HEK293 (cell line): ENCODE data around the gene SPIRE2.

Experiments used
- CTCF ChIA-PET: fragments of 350-600 bp; formaldehyde crosslinking; extraction: SDS; loops from one replicate; lab custom pipeline; 2021; ENCODE audit warnings: antibody characterized with exemption; lab: Yijun Ruan, JAX
- POLR2A ChIA-PET: fragments of 300-600 bp; formaldehyde crosslinking; extraction: SDS; loops from one replicate; lab custom pipeline; 2020; ENCODE audit warnings: antibody characterized with exemption, inconsistent platforms; lab: Yijun Ruan, JAX
- H3K27ac ChIP-seq: fragments of 200-500 bp; sonication (Bioruptor generic); 2 replicates; pipeline ENCODE4 v1.5.1; 2014; ENCODE audit warnings: low read depth, low read length, control low read depth, inconsistent platforms; ENCODE audit errors: extremely low read depth
- H3K36me3 ChIP-seq, 2 experiments: fragments of 200-500 bp in 1 of 2; sonication (Bioruptor generic) in 1 of 2; 1 replicate in 1 of 2; 2 replicates in 1 of 2; pipeline ENCODE4 v1.5.1; 2014 to 2017; ENCODE audit warnings: inconsistent platforms in 2 of 2, low read length in 2 of 2; ENCODE audit not compliant: control insufficient read depth in 2 of 2, insufficient read depth in 1 of 2
- H3K4me1 ChIP-seq: fragments of 200-500 bp; sonication (Bioruptor generic); 2 replicates; pipeline ENCODE4 v1.5.1; 2014; ENCODE audit warnings: mild to moderate bottlenecking, low read length, inconsistent platforms; ENCODE audit not compliant: control insufficient read depth, insufficient read depth
- H3K4me3 ChIP-seq: 2 replicates; pipeline ENCODE4 v1.5.1; 2011; ENCODE audit warnings: low read depth, mild to moderate bottlenecking, control low read depth, low read length, moderate library complexity
- H3K9me3 ChIP-seq: fragments of 200-500 bp; sonication (Bioruptor generic); 2 replicates; pipeline ENCODE4 v1.5.1; 2014; ENCODE audit warnings: low read depth, low read length, inconsistent platforms; ENCODE audit not compliant: control insufficient read depth, insufficient read depth
- FEZF1 ChIP-seq: fragments of 450-650 bp; formaldehyde crosslinking; IDR thresholded peaks from 2 replicates; pipeline ENCODE4 v1.5.1; 2016; ENCODE audit warnings: missing biosample characterization, missing genetic modification characterization
- GFI1B ChIP-seq: fragments of 450-650 bp; formaldehyde crosslinking; IDR thresholded peaks from 2 replicates; pipeline ENCODE4 v1.5.1; 2016; ENCODE audit warnings: missing biosample characterization, missing genetic modification characterization
- KLF8 ChIP-seq: fragments of 450-650 bp; formaldehyde crosslinking; IDR thresholded peaks from 2 replicates; pipeline ENCODE4 v1.5.1; 2016; ENCODE audit warnings: missing biosample characterization, missing genetic modification characterization
- KLF9 ChIP-seq: fragments of 450-650 bp; formaldehyde crosslinking; IDR thresholded peaks from 2 replicates; pipeline ENCODE4 v1.5.1; 2016; ENCODE audit warnings: missing biosample characterization, missing genetic modification characterization, low read depth
- MEIS1 ChIP-seq: sonication (generic); formaldehyde crosslinking; IDR thresholded peaks from 2 replicates; pipeline ENCODE4 v1.8.1; 2022; ENCODE audit warnings: missing genetic modification reagents, mild to moderate bottlenecking, borderline replicate concordance
- OSR2 ChIP-seq: fragments of 450-650 bp; formaldehyde crosslinking; IDR thresholded peaks from 2 replicates; pipeline ENCODE4 v1.5.1; 2016; ENCODE audit warnings: missing biosample characterization, missing genetic modification characterization
- SETDB1 ChIP-seq: IDR thresholded peaks from one replicate; pipeline ENCODE4 v1.6.1; 2017; ENCODE audit warnings: mild to moderate bottlenecking, low read length, moderate library complexity, mixed read lengths; ENCODE audit not compliant: insufficient read length
- ZBTB20 ChIP-seq: fragments of 450-650 bp; formaldehyde crosslinking; IDR thresholded peaks from 2 replicates; pipeline ENCODE4 v1.5.1; 2016; ENCODE audit warnings: missing biosample characterization, missing genetic modification characterization
- ZBTB48 ChIP-seq: fragments of 450-650 bp; formaldehyde crosslinking; IDR thresholded peaks from 2 replicates; pipeline ENCODE4 v1.5.1; 2016; ENCODE audit warnings: missing biosample characterization, missing genetic modification characterization
- ZFP3 ChIP-seq: fragments of 450-650 bp; formaldehyde crosslinking; IDR thresholded peaks from 2 replicates; pipeline ENCODE4 v1.5.1; 2016; ENCODE audit warnings: low read depth, missing biosample characterization, missing genetic modification characterization
- ZFP69B ChIP-seq: fragments of 450-650 bp; formaldehyde crosslinking; IDR thresholded peaks from 2 replicates; pipeline ENCODE4 v1.5.1; 2016; ENCODE audit warnings: missing biosample characterization, missing genetic modification characterization
- ZNF239 ChIP-seq: fragments of 450-650 bp; formaldehyde crosslinking; IDR thresholded peaks from 2 replicates; pipeline ENCODE4 v1.5.1; 2016; ENCODE audit warnings: missing biosample characterization, missing genetic modification characterization
- ZNF416 ChIP-seq: fragments of 450-650 bp; formaldehyde crosslinking; IDR thresholded peaks from 2 replicates; pipeline ENCODE4 v1.5.1; 2016; ENCODE audit warnings: missing biosample characterization, missing genetic modification characterization
- ZNF433 ChIP-seq: fragments of 450-650 bp; formaldehyde crosslinking; IDR thresholded peaks from 2 replicates; pipeline ENCODE4 v1.5.1; 2016; ENCODE audit warnings: missing biosample characterization, missing genetic modification characterization, low read depth
- ZNF529 ChIP-seq: fragments of 450-650 bp; formaldehyde crosslinking; IDR thresholded peaks from 2 replicates; pipeline ENCODE4 v1.5.1; 2017; ENCODE audit warnings: missing genetic modification characterization, missing biosample characterization; ENCODE audit not compliant: insufficient replicate concordance
- ZNF555 ChIP-seq: fragments of 450-650 bp; formaldehyde crosslinking; conservative IDR thresholded peaks from 2 replicates; pipeline ENCODE4 v1.5.1; 2017; ENCODE audit warnings: missing biosample characterization, mild to moderate bottlenecking, missing genetic modification characterization, inconsistent platforms
- ZNF561 ChIP-seq: fragments of 450-650 bp; IDR thresholded peaks from 2 replicates; pipeline ENCODE4 v1.5.1; 2018; ENCODE audit warnings: missing biosample characterization, missing genetic modification characterization, borderline replicate concordance
- ZNF777 ChIP-seq: fragments of 450-650 bp; formaldehyde crosslinking; IDR thresholded peaks from 2 replicates; pipeline ENCODE4 v1.5.1; 2017; ENCODE audit warnings: missing biosample characterization, missing genetic modification characterization, borderline replicate concordance
- TF ChIP-seq, protein P1 (sequence below): fragments of 450-650 bp; formaldehyde crosslinking; IDR thresholded peaks from 2 replicates; pipeline ENCODE4 v1.5.1; 2016; ENCODE audit warnings: missing biosample characterization, missing genetic modification characterization
- TF ChIP-seq, protein P2 (sequence below): fragments of 450-650 bp; formaldehyde crosslinking; IDR thresholded peaks from 2 replicates; pipeline ENCODE4 v1.5.1; 2016; ENCODE audit warnings: missing biosample characterization, missing genetic modification characterization
- TF ChIP-seq, protein P3 (sequence below): fragments of 450-650 bp; formaldehyde crosslinking; IDR thresholded peaks from 2 replicates; pipeline ENCODE4 v1.5.1; 2016; ENCODE audit warnings: missing biosample characterization, missing genetic modification characterization
- TF ChIP-seq, protein P4 (sequence below): fragments of 450-650 bp; formaldehyde crosslinking; IDR thresholded peaks from 2 replicates; pipeline ENCODE4 v1.5.1; 2016; ENCODE audit warnings: missing biosample characterization, missing genetic modification characterization
- TF ChIP-seq, protein P5 (sequence below): fragments of 450-650 bp; formaldehyde crosslinking; IDR thresholded peaks from 2 replicates; pipeline ENCODE4 v1.5.1; 2017; ENCODE audit warnings: missing biosample characterization, missing genetic modification characterization
- TF ChIP-seq, protein P6 (sequence below): fragments of 450-650 bp; formaldehyde crosslinking; IDR thresholded peaks from 2 replicates; pipeline ENCODE4 v1.5.1; 2016; ENCODE audit warnings: missing biosample characterization, missing genetic modification characterization
- TF ChIP-seq, protein P7 (sequence below): fragments of 450-650 bp; formaldehyde crosslinking; IDR thresholded peaks from 2 replicates; pipeline ENCODE4 v1.5.1; 2016; ENCODE audit warnings: missing biosample characterization, missing genetic modification characterization

The SPIRE2 gene

DNA sequence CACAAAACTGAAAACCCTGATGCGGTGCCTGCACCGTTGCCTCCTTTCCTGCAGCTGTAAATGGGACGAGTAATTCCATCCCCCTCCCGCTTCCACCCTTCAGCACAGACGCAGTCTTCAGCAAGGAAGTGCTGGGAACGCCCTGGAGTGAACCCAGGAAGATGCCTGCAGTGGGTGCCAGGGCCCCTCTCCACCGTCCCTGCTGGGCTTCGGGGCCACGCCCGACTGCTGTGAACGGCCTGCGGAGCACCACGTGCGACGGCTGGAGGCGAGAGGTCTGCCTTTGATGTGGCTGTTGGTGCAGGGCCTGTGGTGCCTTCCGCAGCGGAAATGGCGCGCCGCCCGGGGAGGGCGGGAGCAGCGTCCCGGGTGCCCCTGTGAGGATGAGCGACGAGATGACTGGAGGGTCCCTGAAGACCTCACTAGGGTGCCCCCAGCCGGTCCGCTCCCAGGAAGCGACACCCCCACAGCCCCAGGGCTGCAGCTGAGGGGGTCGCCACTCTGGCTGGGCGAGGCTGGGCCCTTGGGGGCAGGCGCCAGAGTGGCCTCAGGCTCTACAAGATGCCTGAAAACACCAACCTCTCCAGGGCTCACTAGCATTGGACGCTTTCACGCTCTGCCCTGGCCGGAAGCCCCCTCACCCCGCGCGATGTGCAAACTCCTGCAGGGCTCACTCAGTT is 89.6 kb downstream of the SPIRE2 start:
- peaks cover 25% of the 10 kb centered on the region for H3K4me1 ChIP-seq
- H3K36me3 ChIP-seq: no peaks in the 10 kb centered on the region
- CTCF ChIA-PET: interaction anchor here (0.7 to 1.7 kb wide), 3 partner anchors 8 to 1799 kb away, joined by 3 to 8 read pairs (median 5); no protein-coding TSS in a partner anchor
- POLR2A ChIA-PET: interaction anchor here (0.6 to 2.2 kb wide), 4 partner anchors 44 to 103 kb away, joined by 3 to 7 read pairs (median 3); partner anchors contain the start of gene TCF25
- no peaks in the 10 kb centered on the region for H3K9me3 ChIP-seq
- H3K27ac ChIP-seq: peak overlapping the region; percentile 56; the same call in 1 of the 2 replicates
- H3K4me3 ChIP-seq: peak overlapping the region; percentile 26
- 0 out of 2 replicates have a peak, but pooled peaks have one; percentile 11 for TF ChIP-seq GFI1B (tag by site-specific recombination)
- TF ChIP-seq, protein P1, sequence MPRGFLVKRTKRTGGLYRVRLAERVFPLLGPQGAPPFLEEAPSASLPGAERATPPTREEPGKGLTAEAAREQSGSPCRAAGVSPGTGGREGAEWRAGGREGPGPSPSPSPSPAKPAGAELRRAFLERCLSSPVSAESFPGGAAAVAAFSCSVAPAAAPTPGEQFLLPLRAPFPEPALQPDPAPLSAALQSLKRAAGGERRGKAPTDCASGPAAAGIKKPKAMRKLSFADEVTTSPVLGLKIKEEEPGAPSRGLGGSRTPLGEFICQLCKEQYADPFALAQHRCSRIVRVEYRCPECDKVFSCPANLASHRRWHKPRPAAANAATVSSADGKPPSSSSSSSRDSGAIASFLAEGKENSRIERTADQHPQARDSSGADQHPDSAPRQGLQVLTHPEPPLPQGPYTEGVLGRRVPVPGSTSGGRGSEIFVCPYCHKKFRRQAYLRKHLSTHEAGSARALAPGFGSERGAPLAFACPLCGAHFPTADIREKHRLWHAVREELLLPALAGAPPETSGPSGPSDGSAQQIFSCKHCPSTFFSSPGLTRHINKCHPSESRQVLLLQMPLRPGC: no peak
- TF ChIP-seq, protein P2, sequence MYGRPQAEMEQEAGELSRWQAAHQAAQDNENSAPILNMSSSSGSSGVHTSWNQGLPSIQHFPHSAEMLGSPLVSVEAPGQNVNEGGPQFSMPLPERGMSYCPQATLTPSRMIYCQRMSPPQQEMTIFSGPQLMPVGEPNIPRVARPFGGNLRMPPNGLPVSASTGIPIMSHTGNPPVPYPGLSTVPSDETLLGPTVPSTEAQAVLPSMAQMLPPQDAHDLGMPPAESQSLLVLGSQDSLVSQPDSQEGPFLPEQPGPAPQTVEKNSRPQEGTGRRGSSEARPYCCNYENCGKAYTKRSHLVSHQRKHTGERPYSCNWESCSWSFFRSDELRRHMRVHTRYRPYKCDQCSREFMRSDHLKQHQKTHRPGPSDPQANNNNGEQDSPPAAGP: peak; percentile 95
- peak; percentile 90 for TF ChIP-seq KLF8
- TF ChIP-seq ZBTB20 (tag by site-specific recombination): peak; percentile 100
- TF ChIP-seq ZNF777 (tag by site-specific recombination): peak; percentile 73; the same call in 1 of the 2 replicates
- TF ChIP-seq ZNF416: no peak
- TF ChIP-seq, protein P3, sequence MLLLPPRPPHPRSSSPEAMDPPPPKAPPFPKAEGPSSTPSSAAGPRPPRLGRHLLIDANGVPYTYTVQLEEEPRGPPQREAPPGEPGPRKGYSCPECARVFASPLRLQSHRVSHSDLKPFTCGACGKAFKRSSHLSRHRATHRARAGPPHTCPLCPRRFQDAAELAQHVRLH: 0 out of 2 replicates have a peak, but pooled peaks have one; percentile 12
- TF ChIP-seq FEZF1: peak; percentile 78
- TF ChIP-seq ZNF561 (tag by site-specific recombination): peak; percentile 90; the same call in 1 of the 2 replicates
- TF ChIP-seq ZFP3 (tag by site-specific recombination): no peak
- TF ChIP-seq SETDB1: no peak
- TF ChIP-seq, protein P4, sequence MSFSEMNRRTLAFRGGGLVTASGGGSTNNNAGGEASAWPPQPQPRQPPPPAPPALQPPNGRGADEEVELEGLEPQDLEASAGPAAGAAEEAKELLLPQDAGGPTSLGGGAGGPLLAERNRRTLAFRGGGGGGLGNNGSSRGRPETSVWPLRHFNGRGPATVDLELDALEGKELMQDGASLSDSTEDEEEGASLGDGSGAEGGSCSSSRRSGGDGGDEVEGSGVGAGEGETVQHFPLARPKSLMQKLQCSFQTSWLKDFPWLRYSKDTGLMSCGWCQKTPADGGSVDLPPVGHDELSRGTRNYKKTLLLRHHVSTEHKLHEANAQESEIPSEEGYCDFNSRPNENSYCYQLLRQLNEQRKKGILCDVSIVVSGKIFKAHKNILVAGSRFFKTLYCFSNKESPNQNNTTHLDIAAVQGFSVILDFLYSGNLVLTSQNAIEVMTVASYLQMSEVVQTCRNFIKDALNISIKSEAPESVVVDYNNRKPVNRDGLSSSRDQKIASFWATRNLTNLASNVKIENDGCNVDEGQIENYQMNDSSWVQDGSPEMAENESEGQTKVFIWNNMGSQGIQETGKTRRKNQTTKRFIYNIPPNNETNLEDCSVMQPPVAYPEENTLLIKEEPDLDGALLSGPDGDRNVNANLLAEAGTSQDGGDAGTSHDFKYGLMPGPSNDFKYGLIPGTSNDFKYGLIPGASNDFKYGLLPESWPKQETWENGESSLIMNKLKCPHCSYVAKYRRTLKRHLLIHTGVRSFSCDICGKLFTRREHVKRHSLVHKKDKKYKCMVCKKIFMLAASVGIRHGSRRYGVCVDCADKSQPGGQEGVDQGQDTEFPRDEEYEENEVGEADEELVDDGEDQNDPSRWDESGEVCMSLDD (tag by site-specific recombination): peak; percentile 77
- peak; percentile 92 for TF ChIP-seq ZBTB48 (tag by site-specific recombination)
- TF ChIP-seq, protein P5, sequence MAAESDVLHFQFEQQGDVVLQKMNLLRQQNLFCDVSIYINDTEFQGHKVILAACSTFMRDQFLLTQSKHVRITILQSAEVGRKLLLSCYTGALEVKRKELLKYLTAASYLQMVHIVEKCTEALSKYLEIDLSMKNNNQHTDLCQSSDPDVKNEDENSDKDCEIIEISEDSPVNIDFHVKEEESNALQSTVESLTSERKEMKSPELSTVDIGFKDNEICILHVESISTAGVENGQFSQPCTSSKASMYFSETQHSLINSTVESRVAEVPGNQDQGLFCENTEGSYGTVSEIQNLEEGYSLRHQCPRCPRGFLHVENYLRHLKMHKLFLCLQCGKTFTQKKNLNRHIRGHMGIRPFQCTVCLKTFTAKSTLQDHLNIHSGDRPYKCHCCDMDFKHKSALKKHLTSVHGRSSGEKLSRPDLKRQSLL (tag by site-specific recombination): no peak
- no peak for TF ChIP-seq MEIS1
- no peak; the same call in 1 of the 2 replicates for TF ChIP-seq ZFP69B
- TF ChIP-seq, protein P6, sequence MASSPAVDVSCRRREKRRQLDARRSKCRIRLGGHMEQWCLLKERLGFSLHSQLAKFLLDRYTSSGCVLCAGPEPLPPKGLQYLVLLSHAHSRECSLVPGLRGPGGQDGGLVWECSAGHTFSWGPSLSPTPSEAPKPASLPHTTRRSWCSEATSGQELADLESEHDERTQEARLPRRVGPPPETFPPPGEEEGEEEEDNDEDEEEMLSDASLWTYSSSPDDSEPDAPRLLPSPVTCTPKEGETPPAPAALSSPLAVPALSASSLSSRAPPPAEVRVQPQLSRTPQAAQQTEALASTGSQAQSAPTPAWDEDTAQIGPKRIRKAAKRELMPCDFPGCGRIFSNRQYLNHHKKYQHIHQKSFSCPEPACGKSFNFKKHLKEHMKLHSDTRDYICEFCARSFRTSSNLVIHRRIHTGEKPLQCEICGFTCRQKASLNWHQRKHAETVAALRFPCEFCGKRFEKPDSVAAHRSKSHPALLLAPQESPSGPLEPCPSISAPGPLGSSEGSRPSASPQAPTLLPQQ (tag by site-specific recombination): peak; percentile 87
- no peak for TF ChIP-seq ZNF555
- no peak for TF ChIP-seq ZNF239 (tag by site-specific recombination)
- TF ChIP-seq, protein P7, sequence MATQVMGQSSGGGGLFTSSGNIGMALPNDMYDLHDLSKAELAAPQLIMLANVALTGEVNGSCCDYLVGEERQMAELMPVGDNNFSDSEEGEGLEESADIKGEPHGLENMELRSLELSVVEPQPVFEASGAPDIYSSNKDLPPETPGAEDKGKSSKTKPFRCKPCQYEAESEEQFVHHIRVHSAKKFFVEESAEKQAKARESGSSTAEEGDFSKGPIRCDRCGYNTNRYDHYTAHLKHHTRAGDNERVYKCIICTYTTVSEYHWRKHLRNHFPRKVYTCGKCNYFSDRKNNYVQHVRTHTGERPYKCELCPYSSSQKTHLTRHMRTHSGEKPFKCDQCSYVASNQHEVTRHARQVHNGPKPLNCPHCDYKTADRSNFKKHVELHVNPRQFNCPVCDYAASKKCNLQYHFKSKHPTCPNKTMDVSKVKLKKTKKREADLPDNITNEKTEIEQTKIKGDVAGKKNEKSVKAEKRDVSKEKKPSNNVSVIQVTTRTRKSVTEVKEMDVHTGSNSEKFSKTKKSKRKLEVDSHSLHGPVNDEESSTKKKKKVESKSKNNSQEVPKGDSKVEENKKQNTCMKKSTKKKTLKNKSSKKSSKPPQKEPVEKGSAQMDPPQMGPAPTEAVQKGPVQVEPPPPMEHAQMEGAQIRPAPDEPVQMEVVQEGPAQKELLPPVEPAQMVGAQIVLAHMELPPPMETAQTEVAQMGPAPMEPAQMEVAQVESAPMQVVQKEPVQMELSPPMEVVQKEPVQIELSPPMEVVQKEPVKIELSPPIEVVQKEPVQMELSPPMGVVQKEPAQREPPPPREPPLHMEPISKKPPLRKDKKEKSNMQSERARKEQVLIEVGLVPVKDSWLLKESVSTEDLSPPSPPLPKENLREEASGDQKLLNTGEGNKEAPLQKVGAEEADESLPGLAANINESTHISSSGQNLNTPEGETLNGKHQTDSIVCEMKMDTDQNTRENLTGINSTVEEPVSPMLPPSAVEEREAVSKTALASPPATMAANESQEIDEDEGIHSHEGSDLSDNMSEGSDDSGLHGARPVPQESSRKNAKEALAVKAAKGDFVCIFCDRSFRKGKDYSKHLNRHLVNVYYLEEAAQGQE (tag by site-specific recombination): no peak
- TF ChIP-seq ZNF529 (tag by site-specific recombination): no peak
- no peak for TF ChIP-seq ZNF433 (tag by site-specific recombination)
- TF ChIP-seq KLF9 (tag by site-specific recombination): peak; percentile 91
- peak; percentile 85 for TF ChIP-seq OSR2 (tag by site-specific recombination)
